Stimulated activated CD4-positive, alpha-beta T cell treated with anti-CD3 and anti-CD28 coated beads, TNF-alpha, amount 100 ng/mL, for 1 hour (primary cell): ENCODE data around the gene CRY2.

ENCODE experiments used
- DNase-seq, 3 donors: peaks; one replicate each; pipeline ENCODE4 v3.0.0-alpha.2; 2020; ENCODE audit warnings: low read depth in 3 of 3, low spot score in 1 of 3

Gene CRY2

GRCh38 chr11:45929486-45930030 is 82.3 kb downstream of the CRY2 start:
- no peak for DNase-seq

- DNase-seq, result no peak
Observed at GRCh38 chr11:45930031-45930794, 82.9 kb downstream of the CRY2 start.

GRCh38 chr11:45930951-45931570 is 83.8 kb downstream of the CRY2 start:
- no peak for DNase-seq

GRCh38 chr11:45931739-45932138 is 84.5 kb downstream of the CRY2 start:
- DNase-seq, result no peak

GRCh38 chr11:45932217-45932616 is 84.9 kb downstream of the CRY2 start:
- DNase-seq, result no peak
